ENCODE data around the gene CDYL2.
A peak's percentile ranks its signal among the peaks of the same experiment; 100 is the strongest.

Gene CDYL2

DNA sequence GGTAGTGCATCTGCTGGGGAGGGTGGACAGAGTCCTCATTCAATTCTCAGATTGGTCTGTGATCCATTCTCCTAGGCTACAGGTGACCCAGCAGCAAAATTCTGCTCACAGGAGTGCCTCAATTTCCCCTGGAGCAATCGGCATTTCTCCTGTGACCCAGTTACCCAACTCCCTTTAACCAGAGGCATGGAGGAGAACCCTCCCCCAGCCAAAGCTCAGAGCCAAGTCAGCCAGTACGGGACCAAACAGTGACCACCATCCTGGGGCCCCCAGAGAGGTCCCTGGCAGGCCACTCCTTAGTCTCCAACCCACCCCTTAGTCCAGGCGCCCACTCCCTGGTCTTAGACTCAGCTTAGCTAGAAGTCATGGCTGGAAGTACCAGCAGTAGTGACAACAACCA lies 188.0 kb downstream of the CDYL2 start:
- in situ Hi-C loops (cut with HindIII; ENCODE audit: low pct_ligation_motif_present, low sequenced_read_pairs): no loop called here

GRCh38 chr16:80615735-80616134 lies 188.7 kb downstream of the CDYL2 start:
- DNase-seq: no peak
- Histone ChIP-seq H3K27ac (no peak overlapping the region), H3K27me3 (replicated peaks) (no peaks in the 10 kb centered on the region), H3K36me3 (replicated peaks) (no peaks in the 10 kb centered on the region), H3K4me3 (ENCODE audit: low read depth, low read length) (no peak overlapping the region)
- in situ Hi-C loops (cut with HindIII; ENCODE audit: low pct_ligation_motif_present, low sequenced_read_pairs): no loop called here
- no peak for TF ChIP-seq CTCF (IDR thresholded peaks at IDR 0.05; ENCODE audit: low read depth, low read length, missing control alignments)

More for the DNA sequence above, 188.0 kb downstream of the CDYL2 start:
- H3K4me3 ChIP-seq (ENCODE audit: low read depth, low read length): no peak overlapping the region
- H3K36me3 ChIP-seq (replicated peaks): no peaks in the 10 kb centered on the region
- DNase-seq: no peak
- no peaks in the 10 kb centered on the region for H3K27me3 ChIP-seq (replicated peaks)
- H3K27ac ChIP-seq: no peak overlapping the region
- no peak for TF ChIP-seq CTCF (IDR thresholded peaks at IDR 0.05; ENCODE audit: low read depth, low read length, missing control alignments)

GRCh38 chr16:80614908-80615671 lies 189.3 kb downstream of the CDYL2 start:
- no peaks in the 10 kb centered on the region for H3K36me3 ChIP-seq (replicated peaks)
- peak overlapping the region; percentile 22 for H3K27ac ChIP-seq
- peak; percentile 92 for DNase-seq
- no peaks in the 10 kb centered on the region for H3K27me3 ChIP-seq (replicated peaks)
- peak; percentile 63 for TF ChIP-seq CTCF (IDR thresholded peaks at IDR 0.05; ENCODE audit: low read depth, low read length, missing control alignments)
- H3K4me3 ChIP-seq (ENCODE audit: low read depth, low read length): no peak overlapping the region
- in situ Hi-C loops (cut with HindIII; ENCODE audit: low pct_ligation_motif_present, low sequenced_read_pairs): no loop called here

DNA sequence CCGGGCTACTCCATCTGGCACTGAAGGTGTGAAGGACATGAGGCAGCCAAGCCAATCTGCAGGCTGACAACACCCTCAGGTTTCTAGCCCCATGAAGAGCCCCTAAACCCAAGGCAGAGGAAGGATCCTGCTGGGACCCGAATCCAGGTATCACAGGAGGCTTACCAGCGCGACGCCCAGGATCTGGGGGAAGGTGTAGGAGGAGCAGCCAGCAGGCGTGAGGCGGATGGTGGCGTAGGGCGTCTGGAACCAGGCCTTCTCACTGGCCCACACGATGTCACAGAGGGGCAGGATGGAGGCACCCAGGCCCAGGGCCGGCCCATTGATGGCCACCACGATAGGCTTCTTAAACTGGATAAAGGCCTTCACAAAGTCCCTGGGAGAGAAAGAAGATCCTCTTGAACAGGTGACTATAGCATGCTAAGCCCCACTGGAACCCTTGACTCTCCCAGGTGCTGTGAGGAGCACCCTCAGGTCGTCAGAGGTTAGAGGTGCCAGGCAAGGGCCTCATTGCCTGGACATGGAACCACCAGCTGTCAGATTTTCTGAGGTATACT lies 191.9 kb downstream of the CDYL2 start:
- in situ Hi-C loops (cut with HindIII; ENCODE audit: low pct_ligation_motif_present, low sequenced_read_pairs): no loop called here
- DNase-seq: no peak
- Histone ChIP-seq H3K27ac (no peak overlapping the region), H3K4me3 (ENCODE audit: low read depth, low read length) (no peak overlapping the region), H3K36me3 (replicated peaks) (peaks cover 1% of the 10 kb centered on the region), H3K27me3 (replicated peaks) (no peaks in the 10 kb centered on the region)
- TF ChIP-seq CTCF (IDR thresholded peaks at IDR 0.05; ENCODE audit: low read depth, low read length, missing control alignments): no peak

- DNase-seq: no peak
- TF ChIP-seq CTCF (IDR thresholded peaks at IDR 0.05; ENCODE audit: low read depth, low read length, missing control alignments): no peak
- H3K27ac ChIP-seq: no peak overlapping the region
- H3K4me3 ChIP-seq (ENCODE audit: low read depth, low read length): no peak overlapping the region
- in situ Hi-C loops (cut with HindIII; ENCODE audit: low pct_ligation_motif_present, low sequenced_read_pairs): no loop called here
- peaks cover 3% of the 10 kb centered on the region for H3K36me3 ChIP-seq (replicated peaks)
- H3K27me3 ChIP-seq (replicated peaks): no peaks in the 10 kb centered on the region
Measured at GRCh38 chr16:80611930-80612327, 192.5 kb downstream of the CDYL2 start.

All from brain microvascular endothelial cell (primary cell).